GM12878 (cell line): Measurements from ENCODE around the gene GPR68. TPM values are rescaled to one million over a fixed set of nuclear protein-coding genes. Genes with fewer than 3 reads are reported as not detected.

Experiments
- ASH2L ChIP-seq: fragments of 300-600, 200-600 bp; sonication (generic); IDR thresholded peaks from 2 replicates; pipeline ENCODE4 v1.6.1; 2017; ENCODE audit warnings: low read depth, mild to moderate bottlenecking, borderline replicate concordance
- CBFB ChIP-seq: IDR thresholded peaks from 2 replicates; pipeline ENCODE4 v1.6.1; 2016; ENCODE audit warnings: antibody characterized with exemption, low read depth
- CHD4 ChIP-seq: fragments of 200-600 bp; sonication (generic); IDR thresholded peaks from 2 replicates; pipeline ENCODE4 v1.6.1; 2016; ENCODE audit warnings: mild to moderate bottlenecking
- CREM ChIP-seq: IDR thresholded peaks from 2 replicates; pipeline ENCODE4 v1.6.1; 2014; ENCODE audit warnings: antibody characterized with exemption, low read depth
- EED ChIP-seq: sonication (generic); IDR thresholded peaks from 2 replicates; pipeline ENCODE4 v1.6.1; 2016; ENCODE audit warnings: antibody characterized with exemption, low read depth
- JUNB ChIP-seq: IDR thresholded peaks from 2 replicates; pipeline ENCODE4 v1.6.1; 2016; ENCODE audit warnings: antibody characterized with exemption, mild to moderate bottlenecking
- MTA2 ChIP-seq: fragments of 450-650 bp; IDR thresholded peaks from 2 replicates; pipeline ENCODE4 v1.6.1; 2016; ENCODE audit warnings: low read depth, mild to moderate bottlenecking, moderate library complexity
- NFYA ChIP-seq: IDR thresholded peaks from 2 replicates; pipeline ENCODE4 v1.6.1; 2011; ENCODE audit warnings: low read depth, mild to moderate bottlenecking, low read length, improper control_type of control experiment, borderline replicate concordance
- NR2C2 ChIP-seq: IDR thresholded peaks from 2 replicates; pipeline ENCODE4 v1.6.1; 2011; ENCODE audit warnings: borderline replicate concordance, low read depth; ENCODE audit not compliant: control insufficient read depth, insufficient read length
- polyA plus RNA-seq, 11 experiments: library from polyadenylated mRNA; depleted of rRNA in 4 of 11; unstranded in 6 of 11; stranded (reverse) in 5 of 11; fragments of >200 nt; fragmentation: Nextera tagmentation in 4 of 11; fragmentation: Illumina TruSeq in 1 of 11; extraction: Ambion mirVana in 4 of 11; extraction: Trizol in 1 of 11; gene quantifications; 1 replicate in 1 of 11; 2 replicates in 10 of 11; pipeline versions ENCODE4 v1.2.1 to v1.2.3, GENCODE V29; 2011 to 2016; ENCODE audit warnings: inconsistent platforms in 2 of 11, missing spikeins in 2 of 11, low read depth in 1 of 11
- total RNA-seq, 4 experiments: library from RNA; depleted of rRNA in 3 of 4; stranded (reverse); fragments of >200 nt in 3 of 4; fragmentation: Illumina TruSeq in 1 of 4; extraction: Trizol in 1 of 4; gene quantifications; 2 replicates each; pipeline versions ENCODE4 v1.2.1 to v1.2.3, GENCODE V29; 2013 to 2021
- TF ChIP-seq, protein P1 (sequence below): fragments of 450-650 bp; IDR thresholded peaks from 2 replicates; pipeline ENCODE4 v1.6.1; 2017; ENCODE audit warnings: mild to moderate bottlenecking, moderate library complexity
- TF ChIP-seq, protein P2 (sequence below): fragments of 450-650 bp; IDR thresholded peaks from 2 replicates; pipeline ENCODE4 v1.6.1; 2016; ENCODE audit warnings: mild to moderate bottlenecking
- TF ChIP-seq, protein P3 (sequence below): IDR thresholded peaks from 2 replicates; pipeline ENCODE4 v1.6.1; 2012; ENCODE audit warnings: mild to moderate bottlenecking, low read depth, low read length
- TF ChIP-seq, protein P4 (sequence below): IDR thresholded peaks from 2 replicates; pipeline ENCODE4 v1.6.1; 2012; ENCODE audit warnings: low read depth, low read length, improper control_type of control experiment
- TF ChIP-seq, protein P5 (sequence below): IDR thresholded peaks from 2 replicates; pipeline ENCODE4 v1.6.1; 2012; ENCODE audit warnings: low read depth, low read length, improper control_type of control experiment
- TF ChIP-seq, protein P6 (sequence below): fragments of 450-650 bp; formaldehyde crosslinking; IDR thresholded peaks from 2 replicates; pipeline ENCODE4 v1.5.0; 2022; ENCODE audit warnings: mild to moderate bottlenecking, missing genetic modification characterization

The GPR68 gene
- total and polyA plus RNA-seq, 10 of the 15 experiments (the other 5 are each of a cell fraction or from before 2014, with no cell fraction given) = 0.06 to 3.4 (median 1.8) TPM

DNA sequence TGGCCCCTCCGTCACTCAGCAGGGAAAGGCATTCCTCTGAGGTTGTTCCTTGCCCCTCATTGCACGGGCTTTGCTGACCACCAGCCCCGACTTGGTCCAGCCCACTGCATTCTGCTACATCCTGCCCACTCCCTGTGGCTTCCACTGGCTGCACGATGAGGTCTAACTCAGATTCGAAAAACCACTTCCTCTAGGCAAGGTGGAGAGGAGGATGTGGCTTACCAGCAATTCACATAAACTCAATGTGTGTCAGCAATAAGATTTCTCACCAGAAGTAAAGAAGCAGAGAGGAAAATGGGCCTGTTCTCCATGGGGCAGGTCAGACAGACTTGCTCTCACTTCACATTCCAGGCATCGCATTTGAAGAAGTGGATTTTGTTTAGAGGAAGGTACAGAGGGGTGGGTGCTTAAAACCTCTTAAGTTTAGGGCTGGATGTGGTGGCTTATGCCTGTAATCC, 14.7 kb downstream of the GPR68 start (continued):
- TF ChIP-seq, protein P1, sequence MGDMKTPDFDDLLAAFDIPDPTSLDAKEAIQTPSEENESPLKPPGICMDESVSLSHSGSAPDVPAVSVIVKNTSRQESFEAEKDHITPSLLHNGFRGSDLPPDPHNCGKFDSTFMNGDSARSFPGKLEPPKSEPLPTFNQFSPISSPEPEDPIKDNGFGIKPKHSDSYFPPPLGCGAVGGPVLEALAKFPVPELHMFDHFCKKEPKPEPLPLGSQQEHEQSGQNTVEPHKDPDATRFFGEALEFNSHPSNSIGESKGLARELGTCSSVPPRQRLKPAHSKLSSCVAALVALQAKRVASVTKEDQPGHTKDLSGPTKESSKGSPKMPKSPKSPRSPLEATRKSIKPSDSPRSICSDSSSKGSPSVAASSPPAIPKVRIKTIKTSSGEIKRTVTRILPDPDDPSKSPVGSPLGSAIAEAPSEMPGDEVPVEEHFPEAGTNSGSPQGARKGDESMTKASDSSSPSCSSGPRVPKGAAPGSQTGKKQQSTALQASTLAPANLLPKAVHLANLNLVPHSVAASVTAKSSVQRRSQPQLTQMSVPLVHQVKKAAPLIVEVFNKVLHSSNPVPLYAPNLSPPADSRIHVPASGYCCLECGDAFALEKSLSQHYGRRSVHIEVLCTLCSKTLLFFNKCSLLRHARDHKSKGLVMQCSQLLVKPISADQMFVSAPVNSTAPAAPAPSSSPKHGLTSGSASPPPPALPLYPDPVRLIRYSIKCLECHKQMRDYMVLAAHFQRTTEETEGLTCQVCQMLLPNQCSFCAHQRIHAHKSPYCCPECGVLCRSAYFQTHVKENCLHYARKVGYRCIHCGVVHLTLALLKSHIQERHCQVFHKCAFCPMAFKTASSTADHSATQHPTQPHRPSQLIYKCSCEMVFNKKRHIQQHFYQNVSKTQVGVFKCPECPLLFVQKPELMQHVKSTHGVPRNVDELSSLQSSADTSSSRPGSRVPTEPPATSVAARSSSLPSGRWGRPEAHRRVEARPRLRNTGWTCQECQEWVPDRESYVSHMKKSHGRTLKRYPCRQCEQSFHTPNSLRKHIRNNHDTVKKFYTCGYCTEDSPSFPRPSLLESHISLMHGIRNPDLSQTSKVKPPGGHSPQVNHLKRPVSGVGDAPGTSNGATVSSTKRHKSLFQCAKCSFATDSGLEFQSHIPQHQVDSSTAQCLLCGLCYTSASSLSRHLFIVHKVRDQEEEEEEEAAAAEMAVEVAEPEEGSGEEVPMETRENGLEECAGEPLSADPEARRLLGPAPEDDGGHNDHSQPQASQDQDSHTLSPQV = 0 out of 2 replicates have a peak, but pooled peaks have one; percentile 62
- TF ChIP-seq CHD4 (no peak), NR2C2 (no peak), CBFB (peak; percentile 99), JUNB (no peak), NFYA (no peak), ASH2L (no peak), MTA2 (peak; percentile 78), EED (peak; percentile 97), CREM (peak; percentile 91)
- TF ChIP-seq, protein P2, sequence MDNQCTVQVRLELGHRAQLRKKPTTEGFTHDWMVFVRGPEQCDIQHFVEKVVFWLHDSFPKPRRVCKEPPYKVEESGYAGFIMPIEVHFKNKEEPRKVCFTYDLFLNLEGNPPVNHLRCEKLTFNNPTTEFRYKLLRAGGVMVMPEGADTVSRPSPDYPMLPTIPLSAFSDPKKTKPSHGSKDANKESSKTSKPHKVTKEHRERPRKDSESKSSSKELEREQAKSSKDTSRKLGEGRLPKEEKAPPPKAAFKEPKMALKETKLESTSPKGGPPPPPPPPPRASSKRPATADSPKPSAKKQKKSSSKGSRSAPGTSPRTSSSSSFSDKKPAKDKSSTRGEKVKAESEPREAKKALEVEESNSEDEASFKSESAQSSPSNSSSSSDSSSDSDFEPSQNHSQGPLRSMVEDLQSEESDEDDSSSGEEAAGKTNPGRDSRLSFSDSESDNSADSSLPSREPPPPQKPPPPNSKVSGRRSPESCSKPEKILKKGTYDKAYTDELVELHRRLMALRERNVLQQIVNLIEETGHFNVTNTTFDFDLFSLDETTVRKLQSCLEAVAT = peak; percentile 87
- TF ChIP-seq, protein P3, sequence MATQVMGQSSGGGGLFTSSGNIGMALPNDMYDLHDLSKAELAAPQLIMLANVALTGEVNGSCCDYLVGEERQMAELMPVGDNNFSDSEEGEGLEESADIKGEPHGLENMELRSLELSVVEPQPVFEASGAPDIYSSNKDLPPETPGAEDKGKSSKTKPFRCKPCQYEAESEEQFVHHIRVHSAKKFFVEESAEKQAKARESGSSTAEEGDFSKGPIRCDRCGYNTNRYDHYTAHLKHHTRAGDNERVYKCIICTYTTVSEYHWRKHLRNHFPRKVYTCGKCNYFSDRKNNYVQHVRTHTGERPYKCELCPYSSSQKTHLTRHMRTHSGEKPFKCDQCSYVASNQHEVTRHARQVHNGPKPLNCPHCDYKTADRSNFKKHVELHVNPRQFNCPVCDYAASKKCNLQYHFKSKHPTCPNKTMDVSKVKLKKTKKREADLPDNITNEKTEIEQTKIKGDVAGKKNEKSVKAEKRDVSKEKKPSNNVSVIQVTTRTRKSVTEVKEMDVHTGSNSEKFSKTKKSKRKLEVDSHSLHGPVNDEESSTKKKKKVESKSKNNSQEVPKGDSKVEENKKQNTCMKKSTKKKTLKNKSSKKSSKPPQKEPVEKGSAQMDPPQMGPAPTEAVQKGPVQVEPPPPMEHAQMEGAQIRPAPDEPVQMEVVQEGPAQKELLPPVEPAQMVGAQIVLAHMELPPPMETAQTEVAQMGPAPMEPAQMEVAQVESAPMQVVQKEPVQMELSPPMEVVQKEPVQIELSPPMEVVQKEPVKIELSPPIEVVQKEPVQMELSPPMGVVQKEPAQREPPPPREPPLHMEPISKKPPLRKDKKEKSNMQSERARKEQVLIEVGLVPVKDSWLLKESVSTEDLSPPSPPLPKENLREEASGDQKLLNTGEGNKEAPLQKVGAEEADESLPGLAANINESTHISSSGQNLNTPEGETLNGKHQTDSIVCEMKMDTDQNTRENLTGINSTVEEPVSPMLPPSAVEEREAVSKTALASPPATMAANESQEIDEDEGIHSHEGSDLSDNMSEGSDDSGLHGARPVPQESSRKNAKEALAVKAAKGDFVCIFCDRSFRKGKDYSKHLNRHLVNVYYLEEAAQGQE = no peak
- TF ChIP-seq, protein P4, sequence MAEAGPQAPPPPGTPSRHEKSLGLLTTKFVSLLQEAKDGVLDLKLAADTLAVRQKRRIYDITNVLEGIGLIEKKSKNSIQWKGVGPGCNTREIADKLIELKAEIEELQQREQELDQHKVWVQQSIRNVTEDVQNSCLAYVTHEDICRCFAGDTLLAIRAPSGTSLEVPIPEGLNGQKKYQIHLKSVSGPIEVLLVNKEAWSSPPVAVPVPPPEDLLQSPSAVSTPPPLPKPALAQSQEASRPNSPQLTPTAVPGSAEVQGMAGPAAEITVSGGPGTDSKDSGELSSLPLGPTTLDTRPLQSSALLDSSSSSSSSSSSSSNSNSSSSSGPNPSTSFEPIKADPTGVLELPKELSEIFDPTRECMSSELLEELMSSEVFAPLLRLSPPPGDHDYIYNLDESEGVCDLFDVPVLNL = no peak
- TF ChIP-seq, protein P5, sequence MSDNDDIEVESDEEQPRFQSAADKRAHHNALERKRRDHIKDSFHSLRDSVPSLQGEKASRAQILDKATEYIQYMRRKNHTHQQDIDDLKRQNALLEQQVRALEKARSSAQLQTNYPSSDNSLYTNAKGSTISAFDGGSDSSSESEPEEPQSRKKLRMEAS = peak; percentile 37; the same call in 1 of the 2 replicates
- TF ChIP-seq, protein P6, sequence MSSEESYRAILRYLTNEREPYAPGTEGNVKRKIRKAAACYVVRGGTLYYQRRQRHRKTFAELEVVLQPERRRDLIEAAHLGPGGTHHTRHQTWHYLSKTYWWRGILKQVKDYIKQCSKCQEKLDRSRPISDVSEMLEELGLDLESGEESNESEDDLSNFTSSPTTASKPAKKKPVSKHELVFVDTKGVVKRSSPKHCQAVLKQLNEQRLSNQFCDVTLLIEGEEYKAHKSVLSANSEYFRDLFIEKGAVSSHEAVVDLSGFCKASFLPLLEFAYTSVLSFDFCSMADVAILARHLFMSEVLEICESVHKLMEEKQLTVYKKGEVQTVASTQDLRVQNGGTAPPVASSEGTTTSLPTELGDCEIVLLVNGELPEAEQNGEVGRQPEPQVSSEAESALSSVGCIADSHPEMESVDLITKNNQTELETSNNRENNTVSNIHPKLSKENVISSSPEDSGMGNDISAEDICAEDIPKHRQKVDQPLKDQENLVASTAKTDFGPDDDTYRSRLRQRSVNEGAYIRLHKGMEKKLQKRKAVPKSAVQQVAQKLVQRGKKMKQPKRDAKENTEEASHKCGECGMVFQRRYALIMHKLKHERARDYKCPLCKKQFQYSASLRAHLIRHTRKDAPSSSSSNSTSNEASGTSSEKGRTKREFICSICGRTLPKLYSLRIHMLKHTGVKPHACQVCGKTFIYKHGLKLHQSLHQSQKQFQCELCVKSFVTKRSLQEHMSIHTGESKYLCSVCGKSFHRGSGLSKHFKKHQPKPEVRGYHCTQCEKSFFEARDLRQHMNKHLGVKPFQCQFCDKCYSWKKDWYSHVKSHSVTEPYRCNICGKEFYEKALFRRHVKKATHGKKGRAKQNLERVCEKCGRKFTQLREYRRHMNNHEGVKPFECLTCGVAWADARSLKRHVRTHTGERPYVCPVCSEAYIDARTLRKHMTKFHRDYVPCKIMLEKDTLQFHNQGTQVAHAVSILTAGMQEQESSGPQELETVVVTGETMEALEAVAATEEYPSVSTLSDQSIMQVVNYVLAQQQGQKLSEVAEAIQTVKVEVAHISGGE (CRISPR knock-in tag) = no peak
